Lower leg skin (tissue), 3 donors: ENCODE data around the gene YTHDC1.

Source experiments
- POLR2A ChIP-seq, 2 donors: fragments of 450-650 bp; IDR thresholded peaks; one replicate each; pipeline ENCODE4 v1.6.1; 2016 to 2017; ENCODE audit warnings: antibody characterized with exemption in 2 of 2, mild to moderate bottlenecking in 1 of 2, moderate library complexity in 1 of 2
- TF ChIP-seq, protein P1 (sequence below), 3 donors: fragments of 450-650 bp; IDR thresholded peaks; one replicate each; pipeline ENCODE4 v1.5.1; 2016; ENCODE audit warnings: antibody characterized with exemption in 3 of 3, mild to moderate bottlenecking in 3 of 3, moderate library complexity in 2 of 3

DNA sequence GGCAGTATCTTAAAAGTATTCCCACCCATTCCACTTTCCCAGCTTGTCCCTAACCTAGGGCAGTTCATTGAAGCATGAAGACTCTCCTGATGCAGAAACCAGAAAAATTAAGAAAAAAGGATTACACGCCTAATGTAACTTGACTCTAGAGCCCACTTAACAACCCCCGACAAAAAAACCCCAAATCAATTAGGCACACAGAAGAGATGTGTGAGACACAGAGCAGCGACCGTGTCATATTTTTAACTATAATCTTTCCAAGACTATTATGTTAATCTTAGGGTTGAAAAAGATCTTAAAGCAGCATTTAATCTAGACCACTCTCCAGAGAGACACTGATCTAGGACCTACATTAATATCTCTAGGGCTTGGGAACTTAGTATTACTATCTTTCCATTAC lies 1.3 kb downstream of the YTHDC1 start:
- TF ChIP-seq POLR2A (IDR thresholded peaks at IDR 0.05) = no peak
- TF ChIP-seq, protein P1, sequence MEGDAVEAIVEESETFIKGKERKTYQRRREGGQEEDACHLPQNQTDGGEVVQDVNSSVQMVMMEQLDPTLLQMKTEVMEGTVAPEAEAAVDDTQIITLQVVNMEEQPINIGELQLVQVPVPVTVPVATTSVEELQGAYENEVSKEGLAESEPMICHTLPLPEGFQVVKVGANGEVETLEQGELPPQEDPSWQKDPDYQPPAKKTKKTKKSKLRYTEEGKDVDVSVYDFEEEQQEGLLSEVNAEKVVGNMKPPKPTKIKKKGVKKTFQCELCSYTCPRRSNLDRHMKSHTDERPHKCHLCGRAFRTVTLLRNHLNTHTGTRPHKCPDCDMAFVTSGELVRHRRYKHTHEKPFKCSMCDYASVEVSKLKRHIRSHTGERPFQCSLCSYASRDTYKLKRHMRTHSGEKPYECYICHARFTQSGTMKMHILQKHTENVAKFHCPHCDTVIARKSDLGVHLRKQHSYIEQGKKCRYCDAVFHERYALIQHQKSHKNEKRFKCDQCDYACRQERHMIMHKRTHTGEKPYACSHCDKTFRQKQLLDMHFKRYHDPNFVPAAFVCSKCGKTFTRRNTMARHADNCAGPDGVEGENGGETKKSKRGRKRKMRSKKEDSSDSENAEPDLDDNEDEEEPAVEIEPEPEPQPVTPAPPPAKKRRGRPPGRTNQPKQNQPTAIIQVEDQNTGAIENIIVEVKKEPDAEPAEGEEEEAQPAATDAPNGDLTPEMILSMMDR (IDR thresholded peaks at IDR 0.05) = no peak
